SW480 (cell line): ENCODE results near the gene JPH2.
A peak's percentile ranks its signal among the peaks of the same experiment; 100 is the strongest.
"Not testable (repeated sequence)": the region's sequence is repeated elsewhere in the genome, so short reads cannot be mapped to it uniquely, and the experiment has no call there.

Experiments
- DNase-seq: peaks from one replicate; pipeline ENCODE4 v3.0.0-alpha.2; 2016; ENCODE audit warnings: low spot score

JPH2 gene

DNA sequence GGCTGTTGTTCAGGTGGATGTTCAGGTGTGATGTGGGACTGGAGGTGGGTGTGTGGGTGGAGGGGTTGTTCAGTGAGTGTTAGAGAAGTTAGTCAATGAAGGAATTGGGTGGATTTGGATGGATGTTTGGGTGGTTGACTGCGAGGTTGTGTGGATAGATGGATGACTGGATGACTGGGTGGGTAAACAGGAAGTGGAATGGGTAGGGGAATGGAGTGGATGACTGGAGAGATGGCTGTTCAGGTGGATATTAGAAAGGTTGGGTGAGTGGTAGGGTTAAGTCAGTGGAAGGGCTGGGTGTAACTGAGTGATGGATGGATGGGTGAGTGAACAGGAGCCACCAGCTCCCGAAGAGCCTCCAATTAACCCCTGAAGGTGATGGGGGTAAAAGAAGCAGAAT lies 27.9 kb downstream of the JPH2 start:
- DNase-seq, result no peak

- no peak for DNase-seq
Measured at GRCh38 chr20:44157061-44157460, 29.9 kb downstream of the JPH2 start.

DNA sequence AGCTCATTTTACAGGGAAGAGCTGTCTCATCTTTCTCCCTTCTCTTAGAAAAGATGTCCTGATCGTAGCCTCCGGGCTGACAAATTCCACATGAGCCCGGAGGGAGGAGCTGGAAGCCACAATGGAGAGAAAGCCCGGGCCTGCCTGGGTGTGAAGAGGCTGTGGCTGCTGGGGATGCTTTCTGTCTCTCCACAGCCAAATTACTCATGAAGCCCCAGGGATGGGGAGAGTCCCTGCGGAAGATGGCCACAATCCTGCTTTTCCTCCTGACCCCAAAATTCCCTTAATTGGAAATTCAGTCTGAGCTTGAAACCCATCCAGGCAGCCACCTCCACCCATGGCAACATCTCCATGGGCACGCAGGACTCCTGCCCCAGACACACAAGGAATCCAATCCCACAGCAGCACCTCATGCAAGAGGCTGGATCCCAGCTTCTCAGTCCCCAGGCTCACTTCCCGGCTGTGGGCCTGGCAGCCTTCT lies 32.4 kb downstream of the JPH2 start:
- peak; percentile 58 for DNase-seq

DNA sequence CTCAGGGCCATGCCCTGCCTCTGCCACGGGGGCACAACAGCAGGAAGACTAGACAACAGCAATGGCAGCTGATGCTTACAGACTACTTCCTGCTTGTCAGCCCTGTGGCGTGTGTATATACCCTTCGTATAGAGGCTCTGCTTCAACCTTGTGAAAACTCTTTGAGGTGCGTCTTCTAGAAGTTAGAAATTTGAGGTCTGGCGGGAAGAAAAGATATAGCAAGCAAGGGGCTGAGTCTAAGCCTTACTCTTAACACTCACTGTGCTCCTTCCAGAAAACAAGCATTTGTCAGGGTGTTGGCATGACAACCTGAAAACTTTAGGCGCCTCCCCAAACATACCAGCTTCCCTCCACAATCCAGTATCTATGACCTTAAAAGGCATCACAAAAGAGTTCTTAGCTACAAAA lies 33.3 kb downstream of the JPH2 start:
- no peak for DNase-seq

DNA sequence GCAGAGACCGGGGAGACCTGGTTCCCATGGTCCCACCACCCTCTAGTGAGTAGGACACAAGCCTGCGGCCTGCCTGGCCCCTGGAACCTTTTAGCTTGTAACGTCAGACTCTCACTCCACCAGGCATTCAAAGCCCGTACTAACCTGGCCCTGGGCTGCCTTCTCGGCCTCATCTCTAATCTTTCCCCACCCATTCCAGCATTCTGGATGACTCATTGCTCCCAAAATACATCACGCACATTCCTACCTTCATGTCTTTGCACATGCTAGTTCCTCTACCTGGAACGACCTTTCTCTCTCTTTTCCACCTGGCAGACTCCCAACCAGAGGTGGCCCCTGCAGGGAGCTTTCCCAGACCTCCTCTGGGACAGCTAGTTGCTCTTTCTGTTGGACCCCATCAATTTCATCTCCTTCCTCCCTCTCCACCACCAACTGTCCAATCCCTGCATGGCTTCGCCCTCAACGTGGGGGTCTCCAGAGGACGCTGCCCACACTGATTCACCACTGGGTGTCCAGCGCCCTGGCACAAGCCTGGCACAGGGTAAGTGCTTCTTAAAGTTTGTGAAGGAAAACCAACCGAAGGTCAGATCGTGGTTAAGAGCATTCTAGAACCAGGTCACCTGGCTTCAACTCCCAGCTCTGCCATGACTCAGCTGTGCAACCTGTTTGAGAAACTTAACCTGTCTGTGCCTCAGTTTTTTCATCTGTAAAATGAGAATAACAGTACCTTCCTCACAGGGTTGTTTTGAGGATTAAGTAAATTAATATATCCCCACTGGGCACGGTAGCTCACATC lies 35.2 kb downstream of the JPH2 start:
- DNase-seq, result peak; percentile 92

DNA sequence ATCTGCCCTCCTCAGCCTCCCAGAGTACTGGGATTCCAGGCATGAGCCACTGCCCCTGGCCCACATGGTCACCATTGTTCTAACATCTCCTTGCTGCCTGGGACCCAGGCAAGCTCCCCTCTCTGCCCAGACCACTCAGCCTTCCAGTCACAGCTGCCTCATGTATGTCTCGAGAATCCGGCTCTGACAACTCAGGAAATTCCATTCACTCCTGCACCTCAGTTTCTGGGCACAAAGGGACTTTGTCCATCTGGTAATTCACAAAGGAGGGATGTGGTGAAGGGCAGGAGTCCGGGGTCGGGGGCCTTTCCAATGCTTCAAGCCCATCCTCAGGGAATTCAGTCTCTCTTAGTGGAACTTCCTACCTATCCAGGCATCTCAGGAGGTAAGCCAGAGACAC lies 40.7 kb downstream of the JPH2 start:
- DNase-seq, result no peak

DNA sequence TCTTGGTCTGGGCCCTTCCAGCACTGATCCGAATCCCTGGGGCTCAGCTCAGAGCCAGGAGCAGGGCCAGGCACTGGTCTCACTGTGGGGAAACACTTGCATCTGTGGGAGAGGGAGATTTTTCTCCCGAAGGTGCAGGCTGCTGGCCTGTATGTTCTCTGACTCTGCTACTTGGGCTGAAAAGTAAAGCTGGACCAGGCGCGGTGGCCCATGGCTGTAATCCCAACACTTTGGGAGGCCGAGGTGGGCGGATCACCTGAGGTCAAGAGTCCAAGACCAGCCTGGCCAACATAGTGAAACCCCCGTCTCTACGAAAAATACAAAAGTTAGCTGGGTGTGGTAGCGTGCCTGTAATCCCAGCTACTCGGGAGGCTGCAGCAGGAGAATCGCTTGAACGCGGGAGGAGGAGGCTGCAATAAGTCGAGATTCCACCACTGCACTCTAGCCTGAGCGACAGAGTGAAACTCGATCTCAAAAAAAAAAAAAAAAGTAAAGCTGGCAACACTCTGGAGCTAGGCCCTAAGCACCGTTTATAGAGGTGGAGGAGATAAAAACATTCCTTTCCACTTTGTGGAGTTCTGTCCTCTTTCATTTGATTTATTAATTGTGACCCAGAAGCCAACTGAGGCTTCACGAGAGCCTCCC lies 41.7 kb downstream of the JPH2 start:
- no peak for DNase-seq

DNA sequence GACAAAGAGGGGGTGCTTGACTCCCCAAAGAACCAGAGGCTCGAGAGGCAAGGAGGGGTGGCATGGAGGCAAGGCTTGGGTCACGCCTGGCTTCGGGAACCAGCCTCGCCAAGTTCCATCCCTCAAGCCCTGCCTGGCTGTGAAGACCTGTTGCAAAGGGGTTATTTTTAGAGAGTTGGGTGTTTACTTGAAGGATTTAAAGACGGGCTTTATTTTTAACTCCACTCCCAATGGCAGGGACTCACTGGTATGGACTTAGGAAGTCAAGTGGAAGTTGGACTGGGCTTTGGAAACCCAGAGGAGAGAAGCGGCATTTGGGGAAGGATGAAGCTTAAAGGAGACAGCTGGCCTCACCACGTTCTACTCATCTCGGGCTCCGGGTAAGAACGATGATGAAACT lies 43.1 kb downstream of the JPH2 start:
- DNase-seq, result no peak

- DNase-seq, result no peak
Measured at GRCh38 chr20:44142413-44142812, 44.6 kb downstream of the JPH2 start.

- no peak for DNase-seq
Measured at GRCh38 chr20:44141873-44142272, 45.1 kb downstream of the JPH2 start.

DNA sequence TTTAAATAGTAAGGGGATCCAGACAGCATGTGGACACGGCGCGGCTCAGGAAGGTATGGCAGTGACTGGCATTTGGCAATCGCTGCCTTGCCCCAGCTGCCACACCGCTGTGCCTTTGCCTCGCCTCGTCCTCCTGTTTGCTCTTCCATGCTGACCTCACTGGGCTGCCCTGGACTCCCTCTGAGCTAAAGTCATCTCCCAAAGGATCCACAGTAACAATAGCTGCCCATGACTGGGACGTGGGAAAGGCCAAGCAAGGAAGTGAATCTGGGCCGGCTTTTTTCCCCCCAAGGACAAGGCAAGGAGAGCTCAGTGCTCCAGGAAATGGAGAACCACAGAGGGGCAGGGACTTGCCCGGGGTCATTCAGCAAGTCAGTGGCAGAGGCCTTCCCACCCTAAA lies 48.1 kb downstream of the JPH2 start:
- DNase-seq, result peak; percentile 28

- peak; percentile 73 for DNase-seq
Measured at GRCh38 chr20:44137266-44137801, 49.7 kb downstream of the JPH2 start.

- DNase-seq, result no peak
Measured at GRCh38 chr20:44136579-44137265, 50.3 kb downstream of the JPH2 start.

DNA sequence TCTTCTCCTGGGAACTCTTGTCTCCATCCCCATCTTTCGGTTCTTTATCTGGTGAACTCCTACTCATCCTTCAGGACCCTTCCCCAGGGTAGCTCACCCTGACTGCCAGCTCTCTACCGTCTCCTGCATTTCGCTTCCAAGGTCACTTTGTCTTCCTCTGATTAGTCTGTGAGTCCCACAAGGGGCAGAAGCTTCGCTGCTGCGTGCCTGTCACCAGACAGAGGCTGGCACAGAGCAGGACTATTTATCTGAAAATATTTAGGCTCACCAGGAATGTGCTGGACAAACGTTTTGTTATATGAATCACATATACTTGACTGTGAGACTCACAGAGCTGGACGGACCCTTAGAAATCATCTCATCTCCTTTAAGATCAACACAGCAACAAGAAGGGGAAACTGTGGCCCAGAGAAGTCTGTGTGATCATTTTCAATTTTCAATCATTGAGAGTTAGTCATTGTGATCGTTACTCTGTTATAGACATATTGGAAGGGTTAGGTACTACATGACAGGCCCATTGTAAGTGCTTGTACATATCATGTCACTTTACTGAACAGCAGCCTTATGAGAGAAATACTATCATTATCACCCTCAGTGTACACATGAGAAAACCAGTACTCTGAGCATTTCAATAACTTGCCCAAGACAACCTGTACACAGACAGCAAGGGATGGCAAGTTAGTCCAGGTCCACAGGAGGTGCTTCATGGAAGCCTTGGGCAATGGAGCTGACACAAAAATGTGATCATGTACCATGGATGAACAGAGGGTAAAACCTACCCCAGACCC lies 51.4 kb downstream of the JPH2 start:
- no peak for DNase-seq

DNA sequence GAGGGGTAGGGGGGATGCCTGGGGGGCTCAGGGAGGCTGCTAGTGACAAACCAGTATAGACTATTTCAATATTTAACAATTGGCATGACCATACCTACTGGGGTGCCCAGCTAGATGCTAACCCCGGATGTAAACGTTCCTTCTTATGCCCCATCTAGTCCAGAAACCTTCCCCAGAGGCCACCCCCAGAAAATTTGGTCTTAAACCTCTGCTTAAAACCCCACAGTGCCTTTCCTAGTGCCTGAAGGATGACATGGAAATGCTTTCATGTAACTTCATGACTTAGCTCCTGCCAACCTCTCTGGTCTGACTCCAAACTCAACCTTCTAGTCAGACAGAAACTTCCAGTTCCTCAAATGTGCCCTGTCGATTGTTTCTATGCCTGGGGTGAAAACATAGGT lies 52.0 kb downstream of the JPH2 start:
- DNase-seq, result no peak

GRCh38 chr20:44133424-44133823 lies 53.6 kb downstream of the JPH2 start:
- no peak for DNase-seq

GRCh38 chr20:44131704-44132103 lies 55.3 kb downstream of the JPH2 start:
- DNase-seq, result no peak

- no peak for DNase-seq
Measured at GRCh38 chr20:44129911-44130718, 56.9 kb downstream of the JPH2 start.

GRCh38 chr20:44129300-44129699 lies 57.7 kb downstream of the JPH2 start:
- not testable (repeated sequence) for DNase-seq

DNA sequence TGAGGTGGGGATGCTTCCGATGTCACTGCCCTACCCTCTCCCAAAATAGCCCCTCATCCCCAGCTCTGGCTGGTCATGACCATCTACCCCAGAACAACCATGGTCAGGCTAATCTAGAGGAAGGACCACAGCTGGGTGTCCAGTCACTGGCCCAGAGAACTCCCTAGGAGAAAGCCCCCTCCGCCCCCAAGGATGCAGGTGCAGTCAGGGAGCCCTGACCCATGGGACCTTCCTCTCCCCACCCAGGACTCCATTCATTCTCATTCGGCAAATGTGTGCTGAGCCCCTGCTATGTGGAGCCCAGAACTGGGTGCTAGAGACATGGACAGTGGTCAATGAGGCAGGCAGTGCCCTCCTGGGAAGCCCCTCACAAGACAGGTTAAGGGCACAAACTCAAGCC lies 60.5 kb downstream of the JPH2 start:
- DNase-seq, result no peak
